ENCODE data around the gene TBC1D19. TPM values are rescaled to one million over a fixed set of nuclear protein-coding genes. Genes with fewer than 3 reads are reported as not detected.
A peak's percentile ranks its signal among the peaks of the same experiment; 100 is the strongest.

TBC1D19 gene
- total and polyA plus RNA-seq, 2 of the 4 experiments (the other 2 are of a cell fraction), result 9.9 to 17.6 TPM

- no peaks in the 10 kb centered on the region; the same call in 1 of the 2 replicates for H4K20me1 ChIP-seq (ENCODE audit: insufficient read depth, low read length)
- intact Hi-C loops (cut with micrococcal nuclease) (loop anchor here (5.0 kb wide), 1 partner anchor 275 kb away; no protein-coding TSS in a partner anchor), in situ Hi-C loops (cut with MboI; ENCODE audit: low sequenced_read_pairs) (loop anchor here (25.0 kb wide), 1 partner anchor 280 kb away; no protein-coding TSS in a partner anchor), dilution Hi-C loops (cut with HindIII; ENCODE audit: low sequenced_read_pairs, unreplicated experiment) (no loop called here)
- ATAC-seq (ENCODE audit: low read depth) (no peak), DNase-seq (no peak)
- TF ChIP-seq FOS (IDR thresholded peaks at IDR 0.05; ENCODE audit: low read depth, low read length) (no peak), ELK1 (IDR thresholded peaks at IDR 0.05; ENCODE audit: borderline replicate concordance, low read depth, low read length) (no peak), CHD1 (IDR thresholded peaks at IDR 0.05; ENCODE audit: low read depth, low read length) (no peak), USF2 (IDR thresholded peaks at IDR 0.05; ENCODE audit: low read depth, low read length) (no peak), SMC3 (IDR thresholded peaks at IDR 0.05; ENCODE audit: low read depth, low read length) (no peak), MAFK (IDR thresholded peaks at IDR 0.05; ENCODE audit: low read depth, low read length) (no peak), MXI1 (IDR thresholded peaks at IDR 0.05; ENCODE audit: borderline replicate concordance, low read depth, low read length) (no peak), RFX5 (IDR thresholded peaks at IDR 0.05; ENCODE audit: low read depth, low read length) (no peak), POLR2A (IDR thresholded peaks at IDR 0.05; ENCODE audit: low read depth, low read length) (no peak), CTCF (conservative IDR thresholded peaks at IDR 0.05; ENCODE audit: low read depth, low read length) (no peak), RAD21 (IDR thresholded peaks at IDR 0.05; ENCODE audit: low read length) (no peak), BHLHE40 (IDR thresholded peaks at IDR 0.05; ENCODE audit: low read depth, low read length) (no peak), CEBPB (IDR thresholded peaks at IDR 0.05; ENCODE audit: low read depth, low read length) (no peak), MAZ (IDR thresholded peaks at IDR 0.05; ENCODE audit: borderline replicate concordance, low read depth, low read length) (no peak), RCOR1 (IDR thresholded peaks at IDR 0.05; ENCODE audit: insufficient replicate concordance, low read length) (no peak)
- H3K4ac ChIP-seq (ENCODE audit: low read depth, low read length), result peak overlapping the region; percentile 43; the same call in 1 of the 2 replicates
- peak overlapping the region; percentile 14; the same call in 1 of the 2 replicates for H4K91ac ChIP-seq (ENCODE audit: insufficient read depth, low read depth, low read length)
- no peak overlapping the region for H3K4me3 ChIP-seq (ENCODE audit: insufficient read depth, low read depth, low read length)
- H3K14ac ChIP-seq (replicated peaks; ENCODE audit: low read depth, low read length), result no peak overlapping the region; the same call in 1 of the 2 replicates
- H3K56ac ChIP-seq (ENCODE audit: extremely low read depth, insufficient read depth, low read length), result no peak overlapping the region
- H4K8ac ChIP-seq (ENCODE audit: low read depth in 2 of 2, low read length in 2 of 2), result 0 out of 4 replicates have a peak overlapping the region, but pooled peaks of 1 of the 2 experiments have one; percentile 38
- no peak overlapping the region for H2AFZ ChIP-seq (replicated peaks; ENCODE audit: low read length, poor library complexity)
- no peaks in the 10 kb centered on the region; a peak in 1 of 4 replicates for H3K79me1 ChIP-seq (ENCODE audit: low read depth in 1 of 2, low read length in 2 of 2)
- H3K4me1 ChIP-seq (ENCODE audit: control insufficient read depth, insufficient read depth, low read length), result peaks cover 5% of the 10 kb centered on the region; the same call in 1 of the 2 replicates
- no peaks in the 10 kb centered on the region for H3K27me3 ChIP-seq (ENCODE audit: control insufficient read depth, insufficient read depth, low read length)
- no peak overlapping the region for H2AK9ac ChIP-seq (replicated peaks; ENCODE audit: low read depth, low read length, poor library complexity)
- no peak overlapping the region for H3K9ac ChIP-seq (ENCODE audit: low read depth, low read length)
- no CpG with 5 or more reads among the region's 3 CpGs for WGBS, 2 experiments (ENCODE audit: extremely low coverage in 2 of 2, insufficient read length in 1 of 2)
- H3K23ac ChIP-seq (ENCODE audit: low read depth, low read length), result no peak overlapping the region
- POLR2A ChIA-PET (ENCODE audit: unreplicated experiment), result no interaction called here
- H3K9me3 ChIP-seq (ENCODE audit: control insufficient read depth, insufficient read depth, low read length), result no peaks in the 10 kb centered on the region
- no peak overlapping the region for H3K27ac ChIP-seq (ENCODE audit: insufficient read depth, low read length)
- peaks cover 4% of the 10 kb centered on the region; the same call in 1 of the 2 replicates for H3K36me3 ChIP-seq (ENCODE audit: control insufficient read depth, insufficient read depth, low read length)
- H3K4me2 ChIP-seq (ENCODE audit: low read depth, low read length), result no peak overlapping the region
- CTCF ChIA-PET, result interaction anchor here (0.6 kb wide), 1 partner anchor 764 kb away, joined by 3 read pairs; no protein-coding TSS in a partner anchor
- peak overlapping the region; percentile 67; the same call in 1 of the 2 replicates for H2AK5ac ChIP-seq (ENCODE audit: low read depth, low read length)
- no TSS peak for BruUV-seq (replicated peaks)
- no peak overlapping the region for H2BK15ac ChIP-seq (ENCODE audit: low read depth, low read length)
- no peak overlapping the region for H2BK20ac ChIP-seq (ENCODE audit: low read depth, low read length)
- H4K5ac ChIP-seq (ENCODE audit: low read depth, low read length), result no peak overlapping the region
- no peak overlapping the region for H3K18ac ChIP-seq (ENCODE audit: low read depth, low read length)
- peaks cover 5% of the 10 kb centered on the region for H3K9me1 ChIP-seq (ENCODE audit: insufficient read depth, low read length)
- H2BK120ac ChIP-seq (ENCODE audit: low read depth, low read length), result no peak overlapping the region
- H2BK5ac ChIP-seq (ENCODE audit: low read depth, low read length, poor library complexity, severe bottlenecking), result no peak overlapping the region
Observed at GRCh38 chr4:26732356-26732755, 148.5 kb downstream of the TBC1D19 start.

All from IMR-90 (cell line).